IPS DF 6.9 (cell line): ENCODE results near the gene FGGY.

Experiments
- DNase-seq: peaks from one replicate; pipeline ENCODE4 v3.0.0-alpha.2; 2013; ENCODE audit warnings: low read depth, low spot score
- H3K27ac ChIP-seq: one replicate; pipeline ENCODE4 v1.5.1; 2013; ENCODE audit warnings: low read length, control low read depth
- H3K27me3 ChIP-seq: 2 replicates; pipeline ENCODE4 v1.6.1; 2013; ENCODE audit warnings: mild to moderate bottlenecking, low read length; ENCODE audit not compliant: control insufficient read depth, insufficient read depth
- H3K36me3 ChIP-seq: 2 replicates; pipeline ENCODE4 v1.6.1; 2013; ENCODE audit warnings: low read length; ENCODE audit not compliant: control insufficient read depth, insufficient read depth
- H3K4me1 ChIP-seq: 2 replicates; pipeline ENCODE4 v1.6.1; 2013; ENCODE audit warnings: low read length; ENCODE audit not compliant: control insufficient read depth, insufficient read depth
- H3K4me3 ChIP-seq: 2 replicates; pipeline ENCODE4 v1.5.1; 2013; ENCODE audit warnings: mild to moderate bottlenecking, low read length
- H3K9me3 ChIP-seq: 2 replicates; pipeline ENCODE4 v1.6.1; 2013; ENCODE audit warnings: low read length, inconsistent platforms; ENCODE audit not compliant: control insufficient read depth, insufficient read depth
- WGBS: extraction: QIAGEN DNeasy Blood & Tissue Kit; methylation state at CpG from one replicate; pipeline ENCODE4 v1.1.7; 2013; ENCODE audit warnings: mixed read lengths, missing lambda C conversion rate; ENCODE audit not compliant: insufficient read length, insufficient coverage; 5-methylcytosine and 5-hydroxymethylcytosine counted together

FGGY gene

GRCh38 chr1:59331686-59332620 is 35.1 kb downstream of the FGGY start:
- Histone ChIP-seq H3K27ac (no peak overlapping the region), H3K4me3 (no peak overlapping the region), H3K27me3 (no peaks in the 10 kb centered on the region), H3K36me3 (no peaks in the 10 kb centered on the region), H3K4me1 (no peaks in the 10 kb centered on the region), H3K9me3 (no peaks in the 10 kb centered on the region)
- DNase-seq: no peak
- WGBS: no CpG with 5 or more reads among the region's 5 CpGs

GRCh38 chr1:59332983-59333382 is 36.1 kb downstream of the FGGY start:
- no peaks in the 10 kb centered on the region for H3K36me3 ChIP-seq
- no peaks in the 10 kb centered on the region for H3K9me3 ChIP-seq
- H3K27ac ChIP-seq: no peak overlapping the region
- no peak for DNase-seq
- H3K27me3 ChIP-seq: no peaks in the 10 kb centered on the region
- H3K4me3 ChIP-seq: no peak overlapping the region
- no peaks in the 10 kb centered on the region for H3K4me1 ChIP-seq

- Histone ChIP-seq H3K27ac (no peak overlapping the region), H3K36me3 (no peaks in the 10 kb centered on the region), H3K27me3 (no peaks in the 10 kb centered on the region), H3K4me3 (no peak overlapping the region), H3K9me3 (no peaks in the 10 kb centered on the region), H3K4me1 (no peaks in the 10 kb centered on the region)
- no peak for DNase-seq
- no CpG with 5 or more reads among the region's 3 CpGs for WGBS
These were observed 36.9 kb downstream of the FGGY start for GRCh38 chr1:59333626-59334277.

- no peaks in the 10 kb centered on the region for H3K27me3 ChIP-seq
- H3K4me3 ChIP-seq: no peak overlapping the region
- H3K27ac ChIP-seq: no peak overlapping the region
- WGBS: no CpG with 5 or more reads among the region's 5 CpGs
- no peaks in the 10 kb centered on the region for H3K36me3 ChIP-seq
- no peak for DNase-seq
- H3K9me3 ChIP-seq: no peaks in the 10 kb centered on the region
- no peaks in the 10 kb centered on the region for H3K4me1 ChIP-seq
These were observed 43.8 kb downstream of the FGGY start for GRCh38 chr1:59340411-59341307.

GRCh38 chr1:59342801-59343575 is 46.1 kb downstream of the FGGY start:
- Histone ChIP-seq H3K9me3 (no peaks in the 10 kb centered on the region), H3K27me3 (no peaks in the 10 kb centered on the region), H3K27ac (no peak overlapping the region), H3K4me1 (no peaks in the 10 kb centered on the region), H3K36me3 (no peaks in the 10 kb centered on the region), H3K4me3 (no peak overlapping the region)
- DNase-seq: no peak
- no CpG with 5 or more reads among the region's 3 CpGs for WGBS

GRCh38 chr1:59343576-59343840 is 46.6 kb downstream of the FGGY start:
- no peaks in the 10 kb centered on the region for H3K4me1 ChIP-seq
- H3K9me3 ChIP-seq: no peaks in the 10 kb centered on the region
- no peak for DNase-seq
- no peaks in the 10 kb centered on the region for H3K27me3 ChIP-seq
- no peak overlapping the region for H3K4me3 ChIP-seq
- H3K27ac ChIP-seq: no peak overlapping the region
- whole genome bisulfite sequencing: no CpG with 5 or more reads among the region's 1 CpG
- no peaks in the 10 kb centered on the region for H3K36me3 ChIP-seq

- WGBS: no CpG with 5 or more reads among the region's 1 CpG
- H3K9me3 ChIP-seq: no peaks in the 10 kb centered on the region
- no peak for DNase-seq
- no peaks in the 10 kb centered on the region for H3K4me1 ChIP-seq
- H3K36me3 ChIP-seq: no peaks in the 10 kb centered on the region
- no peaks in the 10 kb centered on the region for H3K27me3 ChIP-seq
- H3K27ac ChIP-seq: no peak overlapping the region
- H3K4me3 ChIP-seq: no peak overlapping the region
These were observed 48.3 kb downstream of the FGGY start for GRCh38 chr1:59345221-59345620.

GRCh38 chr1:59346429-59346828 is 49.5 kb downstream of the FGGY start:
- WGBS: no CpG with 5 or more reads among the region's 3 CpGs

GRCh38 chr1:59349101-59349500 is 52.2 kb downstream of the FGGY start:
- no peak for DNase-seq
- WGBS: no CpG with 5 or more reads among the region's 3 CpGs
- Histone ChIP-seq H3K27me3 (no peaks in the 10 kb centered on the region), H3K4me3 (no peak overlapping the region), H3K4me1 (no peaks in the 10 kb centered on the region), H3K9me3 (no peaks in the 10 kb centered on the region), H3K36me3 (no peaks in the 10 kb centered on the region), H3K27ac (no peak overlapping the region)

More at GRCh38 chr1:59346429-59346828, 49.5 kb downstream of the FGGY start:
- Histone ChIP-seq H3K27ac (no peak overlapping the region), H3K27me3 (no peaks in the 10 kb centered on the region), H3K9me3 (no peaks in the 10 kb centered on the region), H3K4me3 (no peak overlapping the region), H3K36me3 (no peaks in the 10 kb centered on the region), H3K4me1 (no peaks in the 10 kb centered on the region)
- DNase-seq: no peak

- no peak overlapping the region for H3K4me3 ChIP-seq
- no peaks in the 10 kb centered on the region for H3K9me3 ChIP-seq
- H3K36me3 ChIP-seq: no peaks in the 10 kb centered on the region
- H3K27me3 ChIP-seq: no peaks in the 10 kb centered on the region
- H3K4me1 ChIP-seq: no peaks in the 10 kb centered on the region
- WGBS: no CpG with 5 or more reads among the region's 2 CpGs
- no peak for DNase-seq
- no peak overlapping the region for H3K27ac ChIP-seq
These were observed 53.6 kb downstream of the FGGY start for GRCh38 chr1:59350521-59350920.
